NCI-H2227 treated with DMSO at 0.1 percent for 48 hours (cell line): ENCODE measurements around the gene HAO2.
"Not testable (repeated sequence)": the region's sequence is repeated elsewhere in the genome, so short reads cannot be mapped to it uniquely, and the experiment has no call there.

Experiments used
- DNase-seq: peaks from one replicate; lab custom pipeline; 2025; lab: John Stamatoyannopoulos, UW

The HAO2 gene

GRCh38 chr1:119368554-119368953, at the start of gene HAO2:
TSS of gene HAO2 (plus strand) at chr1:119368785. CDS start at chr1:119381086, 12,301 bp downstream.
- no peak for DNase-seq

- no peak for DNase-seq
These were observed 48.5 kb upstream of the HAO2 start for GRCh38 chr1:119320100-119320499.

GRCh38 chr1:119321666-119322419, 46.7 kb upstream of the HAO2 start:
- DNase-seq, result no peak

- DNase-seq, result no peak
These were observed 45.2 kb upstream of the HAO2 start for GRCh38 chr1:119323216-119323982.

- no peak for DNase-seq
These were observed 44.4 kb upstream of the HAO2 start for GRCh38 chr1:119324198-119324597.

- DNase-seq, result no peak
These were observed 42.3 kb upstream of the HAO2 start for GRCh38 chr1:119326251-119326650.

GRCh38 chr1:119327094-119327449, 41.5 kb upstream of the HAO2 start:
- DNase-seq, result no peak

DNA sequence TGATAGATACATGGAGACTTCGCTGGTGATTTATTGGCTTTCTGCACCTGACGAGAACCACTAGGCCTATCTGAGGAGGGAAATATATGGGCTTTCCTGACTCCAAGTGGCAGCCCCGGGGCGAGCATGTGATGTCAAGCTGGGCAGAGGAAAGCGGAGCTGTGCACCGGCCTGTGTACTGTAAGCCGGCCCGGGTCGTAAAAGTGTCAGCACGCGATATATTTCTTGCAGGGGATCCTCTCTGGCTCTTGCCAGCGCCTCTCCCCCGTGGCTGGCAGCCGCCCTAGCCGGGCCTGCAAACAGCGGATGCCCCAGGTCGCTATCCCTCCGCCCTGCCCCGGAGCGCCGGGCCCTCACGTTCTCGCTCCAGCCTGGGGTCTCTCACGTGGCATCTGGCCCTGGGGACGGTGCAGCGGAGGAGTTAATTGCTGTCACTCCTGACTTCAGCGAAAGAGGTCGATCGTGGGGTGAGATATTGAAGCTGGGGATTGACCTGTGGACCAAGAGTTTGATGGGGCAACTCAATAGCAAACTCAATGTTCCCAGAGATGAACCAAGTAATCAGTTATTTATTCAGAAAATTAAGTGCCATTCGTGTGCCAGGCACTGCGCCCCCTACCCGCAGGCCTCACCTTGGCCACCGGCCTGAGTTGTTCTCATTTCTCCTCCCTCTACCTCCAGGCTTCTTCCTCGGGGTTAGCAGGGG, 41.0 kb upstream of the HAO2 start:
- DNase-seq, result peak; percentile 44

- no peak for DNase-seq
These were observed 38.8 kb upstream of the HAO2 start for GRCh38 chr1:119329541-119330461.

- no peak for DNase-seq
These were observed 38.0 kb upstream of the HAO2 start for GRCh38 chr1:119330466-119331189.

DNA sequence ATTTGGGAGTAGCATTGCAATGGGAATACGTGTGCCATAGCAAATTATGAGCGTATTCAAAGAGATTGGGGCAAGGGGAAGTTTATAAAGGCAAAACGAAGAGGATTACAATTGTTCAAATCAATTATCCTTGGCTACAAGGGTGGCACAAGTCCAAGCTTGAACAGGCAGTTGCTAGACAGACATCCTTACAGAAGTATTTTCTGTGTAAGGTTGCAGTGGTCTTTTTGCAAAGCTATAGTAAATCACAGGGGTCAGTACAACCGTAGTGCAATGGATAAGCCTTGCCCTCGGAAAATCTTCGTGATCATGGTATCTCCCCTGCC, 37.4 kb upstream of the HAO2 start:
- DNase-seq, result no peak

DNA sequence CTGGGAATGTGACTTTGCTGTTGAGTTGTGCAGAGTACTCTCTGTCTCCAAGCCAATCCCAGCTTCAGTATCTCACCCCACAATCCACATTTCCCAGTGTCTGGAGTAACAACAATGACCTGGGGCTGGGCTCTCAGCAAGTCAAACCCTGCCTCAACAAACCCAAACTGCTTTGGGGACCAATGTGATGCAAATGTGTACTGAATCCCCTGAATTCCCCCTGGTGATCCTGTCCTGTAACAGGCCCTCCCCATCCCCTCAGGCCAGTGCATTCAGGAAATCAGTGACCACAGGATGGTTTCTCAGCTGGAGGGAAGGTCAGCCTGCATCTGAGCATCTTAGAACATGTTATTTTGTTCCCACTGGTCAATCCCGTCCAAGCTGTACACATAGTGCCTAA, 36.7 kb upstream of the HAO2 start:
- DNase-seq, result no peak

- DNase-seq, result no peak
These were observed 36.0 kb upstream of the HAO2 start for GRCh38 chr1:119332622-119333021.

DNA sequence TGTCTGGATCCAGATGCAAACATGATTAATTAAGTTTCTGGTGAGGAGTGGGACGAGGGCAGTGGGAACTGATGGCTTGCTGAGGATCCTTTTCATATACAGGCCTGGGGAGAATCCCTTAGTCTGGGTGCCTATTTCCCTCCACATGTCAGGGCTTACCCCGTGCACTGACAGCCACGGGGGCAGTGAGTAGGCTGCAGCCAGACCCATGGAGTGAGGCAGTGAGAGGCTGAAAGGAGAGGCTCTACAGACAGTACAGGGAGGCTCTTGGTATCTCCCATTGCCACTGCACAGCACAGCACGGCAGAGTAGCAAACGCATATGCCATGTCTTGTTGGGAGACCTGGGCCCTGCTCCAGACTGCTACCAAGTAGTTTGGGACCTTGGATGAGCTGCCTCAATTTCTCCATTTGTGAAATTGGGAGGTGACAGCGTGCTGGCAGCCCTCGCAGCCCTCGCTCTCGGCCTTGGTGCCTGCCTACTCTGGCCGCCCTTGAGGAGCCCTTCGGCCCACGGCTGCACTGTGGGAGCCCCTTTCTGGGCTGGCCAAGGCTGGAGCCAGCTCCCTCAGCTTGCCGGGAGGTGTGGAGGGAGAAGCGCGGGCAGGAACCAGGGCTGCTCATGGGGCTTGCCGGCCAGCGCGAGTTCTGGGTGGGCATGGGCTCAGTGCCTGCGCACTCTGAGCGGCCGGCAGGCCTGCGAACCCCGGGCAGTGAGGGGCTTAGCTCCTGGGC, 35.3 kb upstream of the HAO2 start:
- DNase-seq, result no peak

DNA sequence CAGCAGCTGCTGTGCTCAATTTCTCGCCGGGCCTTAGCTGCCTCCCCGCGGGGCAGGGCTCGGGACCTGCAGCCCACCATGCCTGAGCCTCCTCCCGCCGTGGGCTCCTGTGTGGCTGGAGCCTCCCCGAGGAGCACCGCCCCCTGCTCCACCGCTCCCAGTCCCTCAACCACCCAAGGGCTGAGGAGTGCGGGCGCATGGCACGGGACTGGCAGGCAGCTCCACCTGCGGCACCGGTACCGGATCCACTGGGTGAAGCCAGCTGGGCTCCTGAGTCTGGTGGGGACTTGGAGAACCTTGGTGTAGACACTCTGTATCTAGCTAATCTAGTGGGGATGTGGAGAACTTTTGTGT, 34.7 kb upstream of the HAO2 start:
- not testable (repeated sequence) for DNase-seq

DNA sequence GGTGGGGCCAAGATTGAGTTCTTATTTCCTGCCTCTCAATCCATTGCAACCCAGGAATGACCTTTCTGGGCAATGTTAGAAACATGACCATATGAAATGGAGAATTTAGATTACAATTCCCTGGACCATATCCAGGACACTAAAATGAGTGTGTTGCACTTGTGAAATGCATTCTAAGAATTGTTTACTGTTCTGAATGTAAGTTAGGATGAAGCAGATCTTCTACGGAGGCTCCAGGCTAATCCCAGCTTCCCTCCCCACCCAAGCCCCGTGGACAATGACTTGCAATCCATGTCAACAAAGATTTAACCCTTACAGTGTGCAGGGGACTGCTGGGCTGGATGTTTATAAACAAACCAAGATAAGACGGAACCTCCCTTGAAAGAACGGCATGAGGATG, 31.7 kb upstream of the HAO2 start:
- DNase-seq, result no peak

DNA sequence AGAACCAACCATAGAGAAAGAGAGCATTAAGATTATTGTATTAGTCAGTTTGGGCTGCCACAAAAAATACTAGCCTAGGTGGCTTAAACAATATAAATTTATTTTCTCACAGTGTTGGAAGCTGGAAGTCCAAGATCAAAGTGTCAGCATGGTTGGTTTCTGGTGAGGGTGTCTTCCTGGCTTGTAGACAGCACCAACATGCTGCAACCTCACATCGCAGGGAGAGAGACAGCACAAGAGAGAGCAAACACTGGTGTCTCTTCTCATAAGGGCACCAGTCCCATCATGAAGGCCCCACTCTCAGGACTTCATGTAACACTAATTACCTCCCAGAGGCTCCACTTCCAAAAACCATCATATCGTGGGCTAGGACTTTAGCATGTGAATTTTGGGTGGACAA, 30.6 kb upstream of the HAO2 start:
- DNase-seq, result no peak

GRCh38 chr1:119338757-119339156, 29.8 kb upstream of the HAO2 start:
- DNase-seq, result no peak

DNA sequence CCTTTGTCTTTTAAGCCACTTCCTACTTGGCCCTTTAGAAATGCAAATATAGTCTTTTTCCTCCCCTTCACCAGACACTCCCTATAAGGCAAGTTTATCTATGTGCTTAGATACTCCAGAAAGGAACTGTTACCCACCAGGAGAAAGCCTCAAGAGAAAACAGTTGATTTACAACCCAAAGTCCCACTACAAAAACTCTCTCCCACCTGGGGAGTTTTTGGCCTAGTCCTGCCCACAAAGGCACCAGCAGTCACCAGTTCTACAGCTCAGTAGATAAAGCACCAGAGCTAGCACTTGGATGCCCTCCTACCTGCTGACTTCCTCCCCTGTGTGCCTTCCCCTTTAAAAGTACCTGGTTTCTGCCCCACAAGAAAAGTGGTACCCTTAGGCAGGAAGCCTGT, 27.7 kb upstream of the HAO2 start:
- DNase-seq, result no peak

GRCh38 chr1:119341372-119341947, 27.1 kb upstream of the HAO2 start:
- DNase-seq, result no peak
